Measurements from ENCODE around the gene ALS2.
"Not testable (repeated sequence)": the region's sequence is repeated elsewhere in the genome, so short reads cannot be mapped to it uniquely, and the experiment has no call there.

ALS2 gene

GRCh38 chr2:201768918-201769317 is 11.8 kb downstream of the ALS2 start:
- TF ChIP-seq CTCF (conservative IDR thresholded peaks at IDR 0.05), result no peak

GRCh38 chr2:201765799-201766198 is 14.9 kb downstream of the ALS2 start:
- H3K27ac ChIP-seq, result no peak overlapping the region
- TF ChIP-seq CTCF (conservative IDR thresholded peaks at IDR 0.05), result no peak

More at GRCh38 chr2:201768918-201769317, 11.8 kb downstream of the ALS2 start:
- no peak overlapping the region for H3K27ac ChIP-seq

GRCh38 chr2:201764469-201764868 is 16.3 kb downstream of the ALS2 start:
- not testable (repeated sequence) for H3K27ac ChIP-seq

- no peak for TF ChIP-seq CTCF (conservative IDR thresholded peaks at IDR 0.05)
- no peak overlapping the region for H3K27ac ChIP-seq
Measured at GRCh38 chr2:201761101-201761500, 19.6 kb downstream of the ALS2 start.

- H3K27ac ChIP-seq, result no peak overlapping the region
- TF ChIP-seq CTCF (conservative IDR thresholded peaks at IDR 0.05), result no peak
Measured at GRCh38 chr2:201759567-201759966, 21.2 kb downstream of the ALS2 start.

GRCh38 chr2:201758873-201759272 is 21.9 kb downstream of the ALS2 start:
- no peak for TF ChIP-seq CTCF (conservative IDR thresholded peaks at IDR 0.05)
- no peak overlapping the region for H3K27ac ChIP-seq

- no peak overlapping the region for H3K27ac ChIP-seq
Measured at GRCh38 chr2:201758234-201758633, 22.5 kb downstream of the ALS2 start.

More at GRCh38 chr2:201758234-201758633, 22.5 kb downstream of the ALS2 start:
- no peak for TF ChIP-seq CTCF (conservative IDR thresholded peaks at IDR 0.05)

Measured in VCaP (cell line).